Skeletal muscle tissue (tissue), 4 donors: ENCODE data around the gene OR6N1. TPM values are rescaled to one million over a fixed set of nuclear protein-coding genes. Genes with fewer than 3 reads are reported as not detected.

Experiments
- H3K27ac ChIP-seq: one replicate; pipeline ENCODE4 v1.7.0; 2013; ENCODE audit warnings: mild to moderate bottlenecking, low read depth, low read length, inconsistent platforms
- H3K27me3 ChIP-seq, 3 donors: one replicate each; pipeline ENCODE4 v1.7.0; 2013; ENCODE audit warnings: low read length in 3 of 3; ENCODE audit not compliant: control insufficient read depth in 3 of 3, insufficient read depth in 3 of 3
- H3K36me3 ChIP-seq, 3 donors: one replicate each; pipeline ENCODE4 v1.7.0; 2013; ENCODE audit warnings: low read length in 3 of 3; ENCODE audit not compliant: control insufficient read depth in 3 of 3, insufficient read depth in 3 of 3
- H3K4me1 ChIP-seq, 3 donors: one replicate each; pipeline ENCODE4 v1.7.0; 2013; ENCODE audit warnings: low read length in 3 of 3, mild to moderate bottlenecking in 3 of 3; ENCODE audit not compliant: control insufficient read depth in 3 of 3, insufficient read depth in 3 of 3
- H3K4me3 ChIP-seq, 3 donors: one replicate each; pipeline ENCODE4 v1.7.0; 2013; ENCODE audit warnings: low read length in 3 of 3
- H3K9ac ChIP-seq, 3 donors: one replicate each; pipeline ENCODE4 v1.7.0; 2013; ENCODE audit warnings: low read length in 3 of 3, mild to moderate bottlenecking in 3 of 3, moderate library complexity in 2 of 3, low read depth in 1 of 3
- H3K9me3 ChIP-seq, 3 donors: one replicate each; pipeline ENCODE4 v1.7.0; 2013; ENCODE audit warnings: low read length in 3 of 3; ENCODE audit not compliant: control insufficient read depth in 3 of 3
- total RNA-seq: library from RNA; depleted of rRNA; stranded (reverse); fragments of >200 nt; gene quantifications from one replicate; pipeline ENCODE4 v1.2.3, GENCODE V29; 2014
- donor health status: Osteomylitis.

The OR6N1 gene
- total RNA-seq, 1 donor from 2014 or later = not detected

GRCh38 chr1:158809862-158810261 lies 37.9 kb upstream of the OR6N1 start:
- no peaks in the 10 kb centered on the region for H3K36me3 ChIP-seq
- H3K27ac ChIP-seq = no peak overlapping the region
- no peaks in the 10 kb centered on the region for H3K27me3 ChIP-seq
- H3K9me3 ChIP-seq = no peaks in the 10 kb centered on the region
- no peak overlapping the region for H3K4me3 ChIP-seq
- peaks cover 0 to 6% (median 0%) of the 10 kb centered on the region in 3 donors for H3K4me1 ChIP-seq
- H3K9ac ChIP-seq = no peak overlapping the region

GRCh38 chr1:158809256-158809655 lies 37.3 kb upstream of the OR6N1 start:
- Histone ChIP-seq H3K4me1 (peaks cover 0 to 6% (median 0%) of the 10 kb centered on the region in 3 donors), H3K9ac (no peak overlapping the region), H3K27ac (no peak overlapping the region), H3K9me3 (no peaks in the 10 kb centered on the region), H3K27me3 (no peaks in the 10 kb centered on the region), H3K4me3 (no peak overlapping the region), H3K36me3 (no peaks in the 10 kb centered on the region)

- Histone ChIP-seq H3K4me1 (peaks cover 0 to 6% (median 0%) of the 10 kb centered on the region in 3 donors), H3K9ac (no peak overlapping the region), H3K9me3 (no peaks in the 10 kb centered on the region), H3K27me3 (no peaks in the 10 kb centered on the region), H3K27ac (no peak overlapping the region), H3K4me3 (no peak overlapping the region), H3K36me3 (no peaks in the 10 kb centered on the region)
Measured at GRCh38 chr1:158806916-158807536, 35.0 kb upstream of the OR6N1 start.

- H3K9ac ChIP-seq = no peak overlapping the region
- H3K4me1 ChIP-seq = peaks cover 0 to 4% (median 0%) of the 10 kb centered on the region in 3 donors
- H3K27ac ChIP-seq = no peak overlapping the region
- H3K27me3 ChIP-seq = peaks cover 0 to 4% (median 0%) of the 10 kb centered on the region in 3 donors
- H3K4me3 ChIP-seq = no peak overlapping the region
- H3K9me3 ChIP-seq = no peaks in the 10 kb centered on the region
- no peaks in the 10 kb centered on the region for H3K36me3 ChIP-seq
Measured at GRCh38 chr1:158803678-158804077, 31.7 kb upstream of the OR6N1 start.

- Histone ChIP-seq H3K27ac (no peak overlapping the region), H3K4me1 (no peaks in the 10 kb centered on the region), H3K9me3 (no peaks in the 10 kb centered on the region), H3K36me3 (no peaks in the 10 kb centered on the region), H3K9ac (no peak overlapping the region), H3K27me3 (peaks cover 0 to 4% (median 0%) of the 10 kb centered on the region in 3 donors), H3K4me3 (no peak overlapping the region)
Measured at GRCh38 chr1:158801396-158801795, 29.4 kb upstream of the OR6N1 start.

GRCh38 chr1:158800526-158800925 lies 28.5 kb upstream of the OR6N1 start:
- H3K4me1 ChIP-seq = no peaks in the 10 kb centered on the region
- H3K36me3 ChIP-seq = no peaks in the 10 kb centered on the region
- peaks cover 0 to 4% (median 0%) of the 10 kb centered on the region in 3 donors for H3K27me3 ChIP-seq
- no peaks in the 10 kb centered on the region for H3K9me3 ChIP-seq
- no peak overlapping the region for H3K4me3 ChIP-seq
- H3K9ac ChIP-seq = no peak overlapping the region
- H3K27ac ChIP-seq = no peak overlapping the region

GRCh38 chr1:158799689-158800088 lies 27.7 kb upstream of the OR6N1 start:
- no peak overlapping the region for H3K4me3 ChIP-seq
- H3K4me1 ChIP-seq = no peaks in the 10 kb centered on the region
- no peak overlapping the region for H3K9ac ChIP-seq
- no peak overlapping the region for H3K27ac ChIP-seq
- H3K9me3 ChIP-seq = no peaks in the 10 kb centered on the region
- H3K36me3 ChIP-seq = no peaks in the 10 kb centered on the region
- H3K27me3 ChIP-seq = peaks cover 0 to 4% (median 0%) of the 10 kb centered on the region in 3 donors

GRCh38 chr1:158798531-158798930 lies 26.5 kb upstream of the OR6N1 start:
- Histone ChIP-seq H3K36me3 (no peaks in the 10 kb centered on the region), H3K9ac (no peak overlapping the region), H3K27me3 (peaks cover 0 to 6% (median 0%) of the 10 kb centered on the region in 3 donors), H3K9me3 (no peaks in the 10 kb centered on the region), H3K27ac (no peak overlapping the region), H3K4me3 (no peak overlapping the region), H3K4me1 (no peaks in the 10 kb centered on the region)

GRCh38 chr1:158794247-158794646 lies 22.3 kb upstream of the OR6N1 start:
- H3K9ac ChIP-seq = no peak overlapping the region
- peaks cover 0 to 2% (median 0%) of the 10 kb centered on the region in 3 donors for H3K27me3 ChIP-seq
- H3K27ac ChIP-seq = no peak overlapping the region
- H3K4me3 ChIP-seq = no peak overlapping the region
- H3K9me3 ChIP-seq = no peaks in the 10 kb centered on the region
- H3K4me1 ChIP-seq = no peaks in the 10 kb centered on the region
- H3K36me3 ChIP-seq = no peaks in the 10 kb centered on the region

- H3K9me3 ChIP-seq = no peaks in the 10 kb centered on the region
- H3K27ac ChIP-seq = no peak overlapping the region
- H3K27me3 ChIP-seq = peaks cover 0 to 2% (median 0%) of the 10 kb centered on the region in 3 donors
- no peaks in the 10 kb centered on the region for H3K4me1 ChIP-seq
- no peak overlapping the region for H3K9ac ChIP-seq
- no peak overlapping the region for H3K4me3 ChIP-seq
- no peaks in the 10 kb centered on the region for H3K36me3 ChIP-seq
Measured at GRCh38 chr1:158793604-158794003, 21.6 kb upstream of the OR6N1 start.
